Measurements from ENCODE around the gene CATSPERE. TPM values are rescaled to one million over a fixed set of nuclear protein-coding genes. Genes with fewer than 3 reads are reported as not detected.
"Not testable (repeated sequence)": the region's sequence is repeated elsewhere in the genome, so short reads cannot be mapped to it uniquely, and the experiment has no call there.

Gene CATSPERE
- total RNA-seq, 1 donor from 2014 or later, result 1.7 TPM

- ATAC-seq (no peak), DNase-seq (no peak)
- TF ChIP-seq CTCF (IDR thresholded peaks at IDR 0.05), result no peak
- Histone ChIP-seq H3K36me3 (no peaks in the 10 kb centered on the region), H3K4me3 (no peak overlapping the region), H3K27ac (no peak overlapping the region), H3K27me3 (ENCODE audit: low read depth) (no peaks in the 10 kb centered on the region), H3K4me1 (no peaks in the 10 kb centered on the region), H3K9me3 (peaks cover 60% of the 10 kb centered on the region)
- intact Hi-C loops (cut with DNase I), result no loop called here
Measured at GRCh38 chr1:244576259-244576892, 115.3 kb downstream of the CATSPERE start.

- intact Hi-C loops (cut with DNase I); ATAC-seq; H3K36me3 ChIP-seq; H3K4me3 ChIP-seq; H3K4me1 ChIP-seq; H3K27ac ChIP-seq; H3K27me3 ChIP-seq (ENCODE audit: low read depth); DNase-seq: not testable (repeated sequence)
- H3K9me3 ChIP-seq, result peaks cover 48% of the 10 kb centered on the region
Measured at GRCh38 chr1:244578205-244578604, 117.1 kb downstream of the CATSPERE start.

GRCh38 chr1:244583358-244583982 lies 122.4 kb downstream of the CATSPERE start:
- H3K27ac ChIP-seq, result no peak overlapping the region
- intact Hi-C loops (cut with DNase I), result no loop called here
- H3K27me3 ChIP-seq (ENCODE audit: low read depth), result no peaks in the 10 kb centered on the region
- H3K4me3 ChIP-seq, result no peak overlapping the region
- ATAC-seq (no peak), DNase-seq (no peak)
- no peaks in the 10 kb centered on the region for H3K4me1 ChIP-seq
- no peaks in the 10 kb centered on the region for H3K9me3 ChIP-seq
- TF ChIP-seq CTCF (IDR thresholded peaks at IDR 0.05), result no peak
- H3K36me3 ChIP-seq, result no peaks in the 10 kb centered on the region

- H3K4me3 ChIP-seq, result no peak overlapping the region
- no peaks in the 10 kb centered on the region for H3K27me3 ChIP-seq (ENCODE audit: low read depth)
- DNase-seq (no peak), ATAC-seq (no peak)
- intact Hi-C loops (cut with DNase I), result no loop called here
- no peak overlapping the region for H3K27ac ChIP-seq
- H3K36me3 ChIP-seq, result no peaks in the 10 kb centered on the region
- no peaks in the 10 kb centered on the region for H3K4me1 ChIP-seq
- TF ChIP-seq CTCF (IDR thresholded peaks at IDR 0.05), result no peak
- H3K9me3 ChIP-seq, result no peaks in the 10 kb centered on the region
Measured at GRCh38 chr1:244585867-244586266, 124.8 kb downstream of the CATSPERE start.

GRCh38 chr1:244590670-244591069 lies 129.6 kb downstream of the CATSPERE start:
- no peaks in the 10 kb centered on the region for H3K36me3 ChIP-seq
- ATAC-seq (no peak), DNase-seq (no peak)
- H3K4me3 ChIP-seq, result no peak overlapping the region
- H3K27me3 ChIP-seq (ENCODE audit: low read depth), result no peaks in the 10 kb centered on the region
- H3K27ac ChIP-seq, result no peak overlapping the region
- H3K4me1 ChIP-seq, result no peaks in the 10 kb centered on the region
- H3K9me3 ChIP-seq, result no peaks in the 10 kb centered on the region
- TF ChIP-seq CTCF (IDR thresholded peaks at IDR 0.05), result no peak
- intact Hi-C loops (cut with DNase I), result no loop called here

GRCh38 chr1:244598611-244599010 lies 137.5 kb downstream of the CATSPERE start:
- Histone ChIP-seq H3K27ac (no peak overlapping the region), H3K27me3 (ENCODE audit: low read depth) (no peaks in the 10 kb centered on the region), H3K9me3 (no peaks in the 10 kb centered on the region), H3K4me3 (no peak overlapping the region), H3K36me3 (no peaks in the 10 kb centered on the region), H3K4me1 (peaks cover 7% of the 10 kb centered on the region)
- no peak for DNase-seq
- TF ChIP-seq CTCF (IDR thresholded peaks at IDR 0.05), result no peak
- ATAC-seq, result no peak
- intact Hi-C loops (cut with DNase I), result no loop called here
